Tibial nerve (tissue), 3 donors: Measurements from ENCODE around the gene TKTL2.

Experiments
- POLR2A ChIP-seq, 2 donors: fragments of 450-650 bp; IDR thresholded peaks; one replicate each; pipeline ENCODE4 v1.6.1; 2017; ENCODE audit warnings: antibody characterized with exemption in 2 of 2, mild to moderate bottlenecking in 2 of 2, moderate library complexity in 2 of 2
- TF ChIP-seq, protein P1 (sequence below), 5 experiments: fragments of 200-600 bp in 3 of 5; fragments of 450-650 bp in 2 of 5; sonication (generic) in 3 of 5; IDR thresholded peaks; one replicate each; pipeline ENCODE4 v1.5.1; 2016 to 2019; ENCODE audit warnings: antibody characterized with exemption in 5 of 5, mild to moderate bottlenecking in 3 of 5, moderate library complexity in 2 of 5

DNA sequence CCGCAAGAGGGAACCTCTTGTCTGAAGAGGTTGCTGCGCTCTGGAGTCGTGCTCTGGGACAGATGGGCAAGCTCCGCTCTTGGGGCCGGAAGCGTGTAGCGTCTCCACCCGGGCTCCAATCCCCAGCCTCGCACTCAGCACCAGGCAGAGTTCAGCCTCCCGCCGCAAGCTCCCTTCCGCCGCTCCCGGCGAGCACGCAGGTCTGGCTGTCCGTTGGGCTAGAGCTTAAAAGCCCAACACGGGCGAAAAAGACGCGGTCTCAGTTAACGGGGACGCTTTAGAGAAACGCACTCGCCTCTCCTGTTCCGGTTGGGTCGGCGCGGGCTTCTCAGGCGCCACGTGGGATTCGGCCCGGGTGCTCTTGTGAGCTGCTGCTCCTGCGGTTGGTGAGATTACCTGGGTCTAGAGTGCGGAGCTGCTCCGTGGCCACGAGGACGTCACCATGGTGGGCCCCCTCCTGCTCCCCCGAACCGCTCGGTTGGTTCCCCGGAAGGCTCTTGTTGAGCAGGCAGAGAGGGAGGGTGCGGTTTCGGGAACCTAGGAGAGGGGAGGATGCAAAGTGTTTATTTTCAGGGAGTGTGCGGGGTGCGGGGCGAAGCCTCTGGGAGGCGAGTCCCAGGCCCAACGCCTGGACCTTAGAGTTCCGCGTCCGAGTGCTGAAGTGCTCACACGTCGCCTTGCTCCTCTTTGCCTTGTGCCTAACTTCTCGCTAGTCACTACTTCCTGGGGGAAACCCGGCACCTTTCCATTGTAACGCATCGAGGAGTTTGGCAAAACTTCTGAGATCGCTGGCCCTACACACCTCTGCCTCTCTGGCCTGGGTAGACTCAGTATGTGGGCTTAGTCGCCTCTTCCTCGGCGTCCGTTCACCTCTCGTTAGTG is 21.0 kb upstream of the TKTL2 start, which contains the start of gene TMA16:
- TF ChIP-seq, protein P1, sequence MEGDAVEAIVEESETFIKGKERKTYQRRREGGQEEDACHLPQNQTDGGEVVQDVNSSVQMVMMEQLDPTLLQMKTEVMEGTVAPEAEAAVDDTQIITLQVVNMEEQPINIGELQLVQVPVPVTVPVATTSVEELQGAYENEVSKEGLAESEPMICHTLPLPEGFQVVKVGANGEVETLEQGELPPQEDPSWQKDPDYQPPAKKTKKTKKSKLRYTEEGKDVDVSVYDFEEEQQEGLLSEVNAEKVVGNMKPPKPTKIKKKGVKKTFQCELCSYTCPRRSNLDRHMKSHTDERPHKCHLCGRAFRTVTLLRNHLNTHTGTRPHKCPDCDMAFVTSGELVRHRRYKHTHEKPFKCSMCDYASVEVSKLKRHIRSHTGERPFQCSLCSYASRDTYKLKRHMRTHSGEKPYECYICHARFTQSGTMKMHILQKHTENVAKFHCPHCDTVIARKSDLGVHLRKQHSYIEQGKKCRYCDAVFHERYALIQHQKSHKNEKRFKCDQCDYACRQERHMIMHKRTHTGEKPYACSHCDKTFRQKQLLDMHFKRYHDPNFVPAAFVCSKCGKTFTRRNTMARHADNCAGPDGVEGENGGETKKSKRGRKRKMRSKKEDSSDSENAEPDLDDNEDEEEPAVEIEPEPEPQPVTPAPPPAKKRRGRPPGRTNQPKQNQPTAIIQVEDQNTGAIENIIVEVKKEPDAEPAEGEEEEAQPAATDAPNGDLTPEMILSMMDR (IDR thresholded peaks at IDR 0.05): no peak
- peak in 1 of 2 donors; percentile 40 for TF ChIP-seq POLR2A (IDR thresholded peaks at IDR 0.05)
